WTC11 (cell line): Measurements from ENCODE around the gene CYB5D1. TPM values are rescaled to one million over a fixed set of nuclear protein-coding genes. Genes with fewer than 3 reads are reported as not detected.

Source experiments
- ATAC-seq: fragments of 200-7000 bp; cut with Tn5 transposase; 2 replicates; pipeline ENCODE4 v1.10.0; 2021; ENCODE audit warnings: mild to moderate bottlenecking, moderate library complexity
- CTCF ChIA-PET: fragments of 300-600 bp; sonication (Branson Sonifier 250); formaldehyde crosslinking; loops from one replicate; lab custom pipeline; 2021; ENCODE audit warnings: antibody characterized with exemption; lab: Charles Lee
- POLR2A ChIA-PET: fragments of 350-600 bp; sonication (Branson Sonifier 250); formaldehyde crosslinking; loops from one replicate; lab custom pipeline; 2021; ENCODE audit warnings: antibody characterized with exemption; lab: Charles Lee
- DNase-seq: peaks from one replicate; pipeline ENCODE4 v3.0.0; 2021; ENCODE audit warnings: low spot score
- H3K27ac Mint-ChIP-seq: 2 replicates; pipeline ENCODE4 v1.8.0; 2021; ENCODE audit warnings: mixed read lengths
- H3K27me3 Mint-ChIP-seq: 2 replicates; pipeline ENCODE4 v1.8.0; 2021; ENCODE audit warnings: low read depth, mild to moderate bottlenecking, moderate library complexity, mixed read lengths
- H3K36me3 Mint-ChIP-seq: 2 replicates; pipeline ENCODE4 v1.8.0; 2021; ENCODE audit warnings: mixed read lengths
- H3K4me1 Mint-ChIP-seq: 2 replicates; pipeline ENCODE4 v1.8.0; 2022; ENCODE audit warnings: mixed read lengths
- H3K4me3 Mint-ChIP-seq: 2 replicates; pipeline ENCODE4 v1.8.0; 2021; ENCODE audit warnings: mild to moderate bottlenecking, moderate library complexity, mixed read lengths
- H3K9me3 Mint-ChIP-seq: 2 replicates; pipeline ENCODE4 v1.8.0; 2021; ENCODE audit warnings: mixed read lengths
- FOXP1 ChIP-seq: sonication (generic); formaldehyde crosslinking; IDR thresholded peaks from 2 replicates; pipeline ENCODE4 v1.8.0; 2022; ENCODE audit warnings: missing genetic modification reagents, mild to moderate bottlenecking, moderate library complexity, borderline replicate concordance
- IRF2 ChIP-seq: sonication (generic); formaldehyde crosslinking; IDR thresholded peaks from 2 replicates; pipeline ENCODE4 v1.8.0; 2022; ENCODE audit warnings: low read depth, missing genetic modification reagents, borderline replicate concordance
- NFE2L1 ChIP-seq: sonication (generic); formaldehyde crosslinking; IDR thresholded peaks from 2 replicates; pipeline ENCODE4 v1.8.1; 2023; ENCODE audit warnings: missing genetic modification reagents
- NR1H2 ChIP-seq: sonication (generic); formaldehyde crosslinking; IDR thresholded peaks from 2 replicates; pipeline ENCODE4 v1.9.0; 2021; ENCODE audit warnings: mild to moderate bottlenecking, moderate library complexity, missing genetic modification reagents
- SMAD4 ChIP-seq: sonication (generic); formaldehyde crosslinking; IDR thresholded peaks from 2 replicates; pipeline ENCODE4 v1.8.0; 2022; ENCODE audit warnings: mild to moderate bottlenecking, missing genetic modification reagents
- SP1 ChIP-seq: sonication (generic); formaldehyde crosslinking; conservative IDR thresholded peaks from 2 replicates; pipeline ENCODE4 v1.8.1; 2022; ENCODE audit warnings: missing genetic modification reagents
- ZNF121 ChIP-seq: sonication (generic); formaldehyde crosslinking; IDR thresholded peaks from 2 replicates; pipeline ENCODE4 v1.8.0; 2023; ENCODE audit warnings: missing genetic modification reagents
- ZNF263 ChIP-seq: sonication (generic); formaldehyde crosslinking; IDR thresholded peaks from 2 replicates; pipeline ENCODE4 v1.8.1; 2022; ENCODE audit warnings: low read depth, mild to moderate bottlenecking, moderate library complexity, missing genetic modification reagents
- ZNF396 ChIP-seq: fragments of 250-450 bp; sonication (Bioruptor Pico); IDR thresholded peaks from 2 replicates; pipeline ENCODE4 v1.8.0; 2021; ENCODE audit warnings: mild to moderate bottlenecking, moderate library complexity, borderline replicate concordance
- total RNA-seq: library from RNA; stranded (reverse); gene quantifications from 3 replicates; pipeline ENCODE4 v1.2.3, GENCODE V29; 2021
- TF ChIP-seq, protein P1 (sequence below): sonication (generic); formaldehyde crosslinking; IDR thresholded peaks from 2 replicates; pipeline ENCODE4 v1.8.1; 2022; ENCODE audit warnings: low read depth, missing genetic modification reagents, borderline replicate concordance
- TF ChIP-seq, protein P2 (sequence below): fragments of 250-450 bp; sonication (Bioruptor Pico); conservative IDR thresholded peaks from 2 replicates; pipeline ENCODE4 v1.9.0; 2021; ENCODE audit warnings: mild to moderate bottlenecking
- TF ChIP-seq, protein P3 (sequence below): sonication (generic); formaldehyde crosslinking; IDR thresholded peaks from 2 replicates; pipeline ENCODE4 v1.8.0; 2023; ENCODE audit warnings: mild to moderate bottlenecking, missing genetic modification reagents
- TF ChIP-seq, protein P4 (sequence below): sonication (generic); formaldehyde crosslinking; IDR thresholded peaks from 2 replicates; pipeline ENCODE4 v1.8.1; 2023; ENCODE audit warnings: mild to moderate bottlenecking, missing genetic modification reagents

The CYB5D1 gene
- total RNA-seq, 1 experiment from 2014 or later = 15.2 TPM

DNA sequence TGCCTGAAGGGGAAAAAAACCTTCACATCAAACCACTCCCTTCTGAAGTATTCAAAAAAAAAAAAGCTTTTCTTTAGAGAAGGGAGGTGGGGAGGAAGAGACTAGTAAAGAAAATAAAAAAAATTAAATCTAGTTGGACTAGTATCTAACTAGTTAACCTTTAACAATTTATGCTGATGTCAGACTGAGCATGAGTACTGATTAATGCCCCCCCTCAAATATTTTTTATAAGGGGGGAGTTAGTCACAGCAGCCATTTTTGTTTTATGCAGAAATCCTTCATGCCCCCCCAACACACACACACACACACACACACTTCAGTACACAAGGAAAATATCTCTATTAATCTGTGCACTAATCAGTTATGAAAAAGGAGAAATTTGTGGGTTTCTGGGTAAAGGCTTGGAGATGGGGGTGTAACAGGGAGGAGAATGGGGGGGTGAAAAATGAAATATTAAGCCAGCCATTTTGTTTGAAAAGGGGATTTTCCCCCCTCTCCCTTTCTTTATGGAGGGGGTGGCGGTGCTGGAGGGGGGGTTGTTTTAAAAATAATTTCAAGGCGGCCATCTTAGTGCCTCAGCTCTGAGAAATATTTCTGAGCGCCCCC is 26.1 kb downstream of the CYB5D1 start (continued):
- no peak for TF ChIP-seq ZNF396 (CRISPR knock-in tag)

DNA sequence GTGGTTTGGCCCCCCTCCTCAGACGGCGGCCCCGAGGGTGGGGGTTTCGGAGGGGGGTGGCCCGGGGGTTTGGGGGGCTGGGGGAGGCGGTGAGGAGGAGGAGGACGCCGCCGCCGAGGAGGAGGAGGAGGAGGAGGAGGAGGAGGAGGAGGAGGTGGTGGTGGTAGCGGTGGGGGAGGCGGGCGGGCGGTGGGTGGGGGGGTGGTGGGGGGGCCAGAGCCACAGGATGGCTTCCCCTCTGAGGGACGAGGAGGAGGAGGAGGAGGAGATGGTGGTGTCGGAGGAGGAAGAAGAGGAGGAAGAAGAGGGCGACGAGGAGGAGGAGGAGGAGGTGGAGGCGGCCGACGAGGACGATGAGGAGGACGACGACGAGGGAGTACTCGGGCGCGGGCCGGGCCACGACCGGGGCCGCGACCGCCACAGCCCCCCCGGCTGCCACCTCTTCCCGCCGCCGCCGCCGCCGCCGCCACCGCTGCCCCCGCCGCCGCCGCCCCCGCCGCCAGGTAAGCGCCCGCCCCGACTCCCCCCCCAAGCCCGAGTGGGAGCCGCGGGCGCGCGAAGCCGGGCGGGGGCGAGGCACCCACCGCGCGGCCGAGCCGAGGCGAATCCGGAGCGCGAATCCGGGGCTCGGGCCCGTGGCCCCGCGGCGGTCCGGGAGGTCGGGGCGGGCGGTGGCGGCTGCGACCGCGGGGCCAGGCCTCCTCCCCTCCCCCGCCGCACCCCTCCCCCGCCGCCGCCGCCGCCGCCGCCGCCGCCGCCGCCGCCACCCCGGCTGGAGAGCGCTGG is 27.0 kb downstream of the CYB5D1 start:
- no peaks in the 10 kb centered on the region; the same call in 1 of the 2 replicates for H3K27me3 Mint-ChIP-seq
- TF ChIP-seq, protein P1, sequence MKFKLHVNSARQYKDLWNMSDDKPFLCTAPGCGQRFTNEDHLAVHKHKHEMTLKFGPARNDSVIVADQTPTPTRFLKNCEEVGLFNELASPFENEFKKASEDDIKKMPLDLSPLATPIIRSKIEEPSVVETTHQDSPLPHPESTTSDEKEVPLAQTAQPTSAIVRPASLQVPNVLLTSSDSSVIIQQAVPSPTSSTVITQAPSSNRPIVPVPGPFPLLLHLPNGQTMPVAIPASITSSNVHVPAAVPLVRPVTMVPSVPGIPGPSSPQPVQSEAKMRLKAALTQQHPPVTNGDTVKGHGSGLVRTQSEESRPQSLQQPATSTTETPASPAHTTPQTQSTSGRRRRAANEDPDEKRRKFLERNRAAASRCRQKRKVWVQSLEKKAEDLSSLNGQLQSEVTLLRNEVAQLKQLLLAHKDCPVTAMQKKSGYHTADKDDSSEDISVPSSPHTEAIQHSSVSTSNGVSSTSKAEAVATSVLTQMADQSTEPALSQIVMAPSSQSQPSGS (CRISPR knock-in tag) = no peak
- peak; percentile 80; the same call in 1 of the 2 replicates for TF ChIP-seq ZNF263 (CRISPR knock-in tag)
- TF ChIP-seq ZNF121 = no peak
- H3K27ac Mint-ChIP-seq = no peak overlapping the region
- H3K36me3 Mint-ChIP-seq = no peaks in the 10 kb centered on the region
- POLR2A ChIA-PET = interaction anchor here (1.1 kb wide), 1 partner anchor 28 kb away, joined by 4 read pairs; the partner anchor contains the start of gene NAA38
- no peak for ATAC-seq
- no peaks in the 10 kb centered on the region for H3K9me3 Mint-ChIP-seq
- no peak for DNase-seq
- CTCF ChIA-PET = interaction anchor here (1.2 kb wide), 1 partner anchor 157 kb away, joined by 5 read pairs; no protein-coding TSS in a partner anchor
- peaks cover 10% of the 10 kb centered on the region for H3K4me1 Mint-ChIP-seq
- peak overlapping the region; percentile 54 for H3K4me3 Mint-ChIP-seq

DNA sequence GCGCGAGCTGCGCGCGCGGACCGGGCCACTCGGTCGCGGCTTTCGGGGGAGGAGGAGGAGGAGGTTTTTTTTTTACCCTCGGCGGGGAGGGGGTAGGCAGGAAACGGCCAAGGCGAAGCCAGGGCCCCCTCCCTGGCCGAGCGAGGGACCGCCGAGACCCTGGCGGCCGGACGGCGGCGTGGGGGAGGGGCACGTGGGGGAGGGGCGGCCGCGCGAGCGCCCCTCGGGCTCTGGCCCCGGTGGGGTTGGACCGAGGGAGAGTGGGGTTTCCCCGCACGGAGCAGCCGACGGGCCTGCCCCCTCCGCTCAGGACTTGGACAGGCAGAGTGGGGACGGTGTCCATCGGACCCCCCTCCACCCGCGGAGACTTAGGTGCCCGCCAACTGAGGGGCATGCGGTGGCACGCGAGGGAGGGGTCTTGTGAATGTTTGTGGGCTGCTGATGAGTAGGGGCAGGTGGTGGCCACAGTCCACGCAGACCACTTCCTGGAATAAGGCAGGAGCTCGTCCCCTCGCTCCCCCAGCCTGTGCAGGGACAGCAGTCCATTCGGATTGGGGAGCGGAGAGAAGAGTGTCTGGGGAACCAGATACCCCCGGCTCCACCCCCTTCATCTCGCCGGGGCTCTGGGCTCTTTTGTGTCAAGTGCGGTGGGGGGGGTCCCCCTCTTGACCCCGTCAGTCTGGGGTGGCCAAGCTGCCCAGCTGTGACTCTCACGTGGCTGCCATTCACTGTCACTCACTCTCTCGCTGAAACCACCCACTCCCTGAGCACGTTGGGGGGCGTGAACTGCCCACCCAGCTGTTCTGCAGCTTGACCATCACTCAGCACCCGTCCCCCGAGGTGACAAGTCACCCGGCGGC is 27.8 kb downstream of the CYB5D1 start:
- ChIA-PET POLR2A (interaction anchor here (1.1 kb wide), 1 partner anchor 29 kb away, joined by 4 read pairs; the partner anchor contains the start of gene NAA38), CTCF (interaction anchor here (0.7 to 1.3 kb wide), 5 partner anchors 30 to 175 kb away, joined by 3 to 5 read pairs (median 4); partner anchors contain the start of gene RNF227)
- peak; percentile 53 for DNase-seq

More for the DNA sequence above, 27.8 kb downstream of the CYB5D1 start:
- no peaks in the 10 kb centered on the region for H3K9me3 Mint-ChIP-seq
- ATAC-seq = peak; percentile 11; the same call in 1 of the 2 replicates
- H3K27ac Mint-ChIP-seq = peak overlapping the region; percentile 81
- H3K36me3 Mint-ChIP-seq = no peaks in the 10 kb centered on the region
- H3K4me1 Mint-ChIP-seq = peaks cover 10% of the 10 kb centered on the region
- no peak for TF ChIP-seq SMAD4 (CRISPR knock-in tag)
- TF ChIP-seq FOXP1 (CRISPR knock-in tag) = 0 out of 2 replicates have a peak, but pooled peaks have one; percentile 44
- TF ChIP-seq NFE2L1 (CRISPR knock-in tag) = 0 out of 2 replicates have a peak, but pooled peaks have one; percentile 24
- TF ChIP-seq SP1 = peak; percentile 19; the same call in 1 of the 2 replicates
- TF ChIP-seq IRF2 = no peak
- TF ChIP-seq, protein P2, sequence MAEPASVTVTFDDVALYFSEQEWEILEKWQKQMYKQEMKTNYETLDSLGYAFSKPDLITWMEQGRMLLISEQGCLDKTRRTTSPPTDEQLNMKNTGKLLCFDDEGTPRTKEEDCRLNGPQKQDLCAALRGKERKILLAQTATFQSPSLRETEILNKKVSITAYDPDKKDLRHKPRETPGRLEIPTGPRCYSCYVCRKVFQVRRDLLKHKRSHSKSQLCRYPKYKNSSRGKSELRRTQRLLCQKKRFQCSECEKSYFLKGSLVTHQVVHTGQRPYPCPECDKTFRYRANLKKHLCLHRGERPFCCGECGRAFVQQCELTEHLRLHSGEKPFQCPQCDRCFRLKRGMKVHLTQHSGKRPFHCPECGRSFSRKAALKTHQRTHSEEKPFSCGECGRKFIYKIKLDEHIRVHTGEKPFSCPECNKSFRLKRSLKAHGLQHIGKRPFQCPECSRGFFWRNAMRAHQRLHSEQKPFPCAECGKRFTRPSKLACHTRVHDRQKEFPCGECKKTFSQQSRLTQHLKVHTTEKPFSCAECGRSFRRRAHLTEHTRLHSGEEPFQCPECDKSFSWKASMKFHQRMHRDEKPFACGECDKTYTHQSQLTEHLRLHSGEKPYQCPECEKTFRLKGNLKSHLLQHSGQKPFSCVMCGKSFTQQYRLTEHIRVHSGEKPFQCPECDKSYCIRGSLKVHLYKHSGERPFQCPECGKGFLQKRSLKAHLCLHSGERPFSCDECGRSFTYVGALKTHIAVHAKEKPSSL = no peak
- TF ChIP-seq, protein P3, sequence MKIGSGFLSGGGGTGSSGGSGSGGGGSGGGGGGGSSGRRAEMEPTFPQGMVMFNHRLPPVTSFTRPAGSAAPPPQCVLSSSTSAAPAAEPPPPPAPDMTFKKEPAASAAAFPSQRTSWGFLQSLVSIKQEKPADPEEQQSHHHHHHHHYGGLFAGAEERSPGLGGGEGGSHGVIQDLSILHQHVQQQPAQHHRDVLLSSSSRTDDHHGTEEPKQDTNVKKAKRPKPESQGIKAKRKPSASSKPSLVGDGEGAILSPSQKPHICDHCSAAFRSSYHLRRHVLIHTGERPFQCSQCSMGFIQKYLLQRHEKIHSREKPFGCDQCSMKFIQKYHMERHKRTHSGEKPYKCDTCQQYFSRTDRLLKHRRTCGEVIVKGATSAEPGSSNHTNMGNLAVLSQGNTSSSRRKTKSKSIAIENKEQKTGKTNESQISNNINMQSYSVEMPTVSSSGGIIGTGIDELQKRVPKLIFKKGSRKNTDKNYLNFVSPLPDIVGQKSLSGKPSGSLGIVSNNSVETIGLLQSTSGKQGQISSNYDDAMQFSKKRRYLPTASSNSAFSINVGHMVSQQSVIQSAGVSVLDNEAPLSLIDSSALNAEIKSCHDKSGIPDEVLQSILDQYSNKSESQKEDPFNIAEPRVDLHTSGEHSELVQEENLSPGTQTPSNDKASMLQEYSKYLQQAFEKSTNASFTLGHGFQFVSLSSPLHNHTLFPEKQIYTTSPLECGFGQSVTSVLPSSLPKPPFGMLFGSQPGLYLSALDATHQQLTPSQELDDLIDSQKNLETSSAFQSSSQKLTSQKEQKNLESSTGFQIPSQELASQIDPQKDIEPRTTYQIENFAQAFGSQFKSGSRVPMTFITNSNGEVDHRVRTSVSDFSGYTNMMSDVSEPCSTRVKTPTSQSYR = peak; percentile 49; the same call in 1 of the 2 replicates
- TF ChIP-seq NR1H2 (CRISPR knock-in tag) = no peak
- no peak for TF ChIP-seq ZNF396 (CRISPR knock-in tag)
- TF ChIP-seq, protein P4, sequence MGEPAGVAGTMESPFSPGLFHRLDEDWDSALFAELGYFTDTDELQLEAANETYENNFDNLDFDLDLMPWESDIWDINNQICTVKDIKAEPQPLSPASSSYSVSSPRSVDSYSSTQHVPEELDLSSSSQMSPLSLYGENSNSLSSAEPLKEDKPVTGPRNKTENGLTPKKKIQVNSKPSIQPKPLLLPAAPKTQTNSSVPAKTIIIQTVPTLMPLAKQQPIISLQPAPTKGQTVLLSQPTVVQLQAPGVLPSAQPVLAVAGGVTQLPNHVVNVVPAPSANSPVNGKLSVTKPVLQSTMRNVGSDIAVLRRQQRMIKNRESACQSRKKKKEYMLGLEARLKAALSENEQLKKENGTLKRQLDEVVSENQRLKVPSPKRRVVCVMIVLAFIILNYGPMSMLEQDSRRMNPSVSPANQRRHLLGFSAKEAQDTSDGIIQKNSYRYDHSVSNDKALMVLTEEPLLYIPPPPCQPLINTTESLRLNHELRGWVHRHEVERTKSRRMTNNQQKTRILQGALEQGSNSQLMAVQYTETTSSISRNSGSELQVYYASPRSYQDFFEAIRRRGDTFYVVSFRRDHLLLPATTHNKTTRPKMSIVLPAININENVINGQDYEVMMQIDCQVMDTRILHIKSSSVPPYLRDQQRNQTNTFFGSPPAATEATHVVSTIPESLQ (CRISPR knock-in tag) = no peak
- H3K4me3 Mint-ChIP-seq = no peak overlapping the region; the same call in none of the 2 replicates
- H3K27me3 Mint-ChIP-seq = no peaks in the 10 kb centered on the region; the same call in 1 of the 2 replicates
